ENCODE measurements around the gene GULP1.

The GULP1 gene

GRCh38 chr2:188485496-188485895, 193.8 kb downstream of the GULP1 start:
- H3K27ac ChIP-seq (replicated peaks), result no peak overlapping the region
- no peaks in the 10 kb centered on the region for H3K27me3 ChIP-seq (ENCODE audit: insufficient read depth, poor library complexity, severe bottlenecking)
- DNase-seq (ENCODE audit: low read depth in 1 of 2, low spot score in 1 of 2), result no peak

GRCh38 chr2:188492751-188493150, 201.1 kb downstream of the GULP1 start:
- no peak for DNase-seq (ENCODE audit: low read depth in 1 of 2, low spot score in 1 of 2)
- TF ChIP-seq SPI1 (IDR thresholded peaks at IDR 0.05; ENCODE audit: borderline replicate concordance, low read depth), result no peak
- TF ChIP-seq POLR2AphosphoS5 (IDR thresholded peaks at IDR 0.05; ENCODE audit: low read depth), result no peak
- TF ChIP-seq REST (IDR thresholded peaks at IDR 0.05; ENCODE audit: insufficient replicate concordance, low read depth), result no peak
- no peak for TF ChIP-seq CTCF (IDR thresholded peaks at IDR 0.05; ENCODE audit: insufficient read depth, low read length)
- no peak for TF ChIP-seq GABPA (IDR thresholded peaks at IDR 0.05; ENCODE audit: low read depth)
- Histone ChIP-seq H3K27ac (replicated peaks) (no peak overlapping the region), H3K4me3 (replicated peaks; ENCODE audit: insufficient read depth, low read length) (no peak overlapping the region), H3K27me3 (ENCODE audit: insufficient read depth, poor library complexity, severe bottlenecking) (no peaks in the 10 kb centered on the region)

More at GRCh38 chr2:188485496-188485895, 193.8 kb downstream of the GULP1 start:
- H3K4me3 ChIP-seq (replicated peaks; ENCODE audit: insufficient read depth, low read length), result no peak overlapping the region
- no peak for TF ChIP-seq SPI1 (IDR thresholded peaks at IDR 0.05; ENCODE audit: borderline replicate concordance, low read depth)
- TF ChIP-seq REST (IDR thresholded peaks at IDR 0.05; ENCODE audit: insufficient replicate concordance, low read depth), result no peak
- no peak for TF ChIP-seq POLR2AphosphoS5 (IDR thresholded peaks at IDR 0.05; ENCODE audit: low read depth)
- no peak for TF ChIP-seq GABPA (IDR thresholded peaks at IDR 0.05; ENCODE audit: low read depth)
- no peak for TF ChIP-seq CTCF (IDR thresholded peaks at IDR 0.05; ENCODE audit: insufficient read depth, low read length)

- DNase-seq (ENCODE audit: low read depth in 1 of 2, low spot score in 1 of 2), result no peak
- H3K27ac ChIP-seq (replicated peaks), result no peak overlapping the region
Measured at GRCh38 chr2:188494906-188495305, 203.2 kb downstream of the GULP1 start.

More at GRCh38 chr2:188494906-188495305, 203.2 kb downstream of the GULP1 start:
- Histone ChIP-seq H3K27me3 (ENCODE audit: insufficient read depth, poor library complexity, severe bottlenecking) (no peaks in the 10 kb centered on the region), H3K4me3 (replicated peaks; ENCODE audit: insufficient read depth, low read length) (no peak overlapping the region)
- TF ChIP-seq CTCF (IDR thresholded peaks at IDR 0.05; ENCODE audit: insufficient read depth, low read length), result no peak
- TF ChIP-seq GABPA (IDR thresholded peaks at IDR 0.05; ENCODE audit: low read depth), result no peak
- no peak for TF ChIP-seq REST (IDR thresholded peaks at IDR 0.05; ENCODE audit: insufficient replicate concordance, low read depth)
- TF ChIP-seq SPI1 (IDR thresholded peaks at IDR 0.05; ENCODE audit: borderline replicate concordance, low read depth), result no peak
- no peak for TF ChIP-seq POLR2AphosphoS5 (IDR thresholded peaks at IDR 0.05; ENCODE audit: low read depth)
